ENCODE measurements around the gene MEX3A. TPM values are rescaled to one million over a fixed set of nuclear protein-coding genes. Genes with fewer than 3 reads are reported as not detected.

MEX3A gene
- total RNA-seq, 1 donor from 2014 or later: 32.2 TPM

DNA sequence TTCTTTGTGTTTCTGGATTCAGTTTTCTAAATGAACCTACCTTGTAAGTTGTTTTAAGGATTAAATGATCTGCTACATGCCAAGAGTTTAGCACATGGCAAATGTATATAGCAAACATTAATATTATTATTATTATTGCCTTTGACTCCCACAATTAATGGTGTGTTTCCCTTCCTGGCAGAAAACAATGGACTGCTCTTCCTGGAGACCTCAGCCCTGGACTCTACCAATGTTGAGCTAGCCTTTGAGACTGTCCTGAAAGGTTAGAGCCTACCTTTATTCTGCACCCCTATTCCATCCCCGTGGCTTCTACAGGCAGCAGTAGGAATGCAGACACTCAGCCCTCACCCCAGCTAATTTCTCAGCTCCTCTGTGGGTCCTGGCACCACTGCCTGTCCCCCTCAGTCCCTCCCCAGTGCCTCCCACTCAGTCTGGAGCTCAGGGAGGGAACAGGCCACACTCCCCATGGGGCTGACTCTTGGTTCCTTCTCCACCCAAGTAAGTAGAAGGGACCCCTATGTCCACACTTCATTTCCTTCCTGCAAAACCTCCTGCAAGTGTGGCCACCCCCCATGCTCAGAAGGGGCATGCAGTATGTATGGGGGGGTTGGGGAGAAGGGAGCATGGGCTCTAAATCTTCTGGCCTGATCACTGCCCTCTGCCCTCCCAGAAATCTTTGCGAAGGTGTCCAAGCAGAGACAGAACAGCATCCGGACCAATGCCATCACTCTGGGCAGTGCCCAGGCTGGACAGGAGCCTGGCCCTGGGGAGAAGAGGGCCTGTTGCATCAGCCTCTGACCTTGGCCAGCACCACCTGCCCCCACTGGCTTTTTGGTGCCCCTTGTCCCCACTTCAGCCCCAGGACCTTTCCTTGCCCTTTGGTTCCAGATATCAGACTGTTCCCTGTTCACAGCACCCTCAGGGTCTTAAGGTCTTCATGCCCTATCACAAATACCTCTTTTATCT, 12.5 kb downstream of the MEX3A start:
- peaks cover 52% of the 10 kb centered on the region for H3F3A ChIP-seq (ENCODE audit: low read depth)
- Mint-ChIP-seq H3K36me3 (peaks cover 17% of the 10 kb centered on the region), H3K27me3 (ENCODE audit: insufficient read depth, low read depth) (peaks cover 7% of the 10 kb centered on the region), H3K27ac (peak overlapping the region; percentile 81), H3K4me3 (no peak overlapping the region), H3K9me3 (no peaks in the 10 kb centered on the region), H3K4me1 (peaks cover 61% of the 10 kb centered on the region)
- no peak overlapping the region for H2AFZ ChIP-seq (replicated peaks)
- no peaks in the 10 kb centered on the region for H3K27me3 ChIP-seq
- H4K20me1 ChIP-seq (ENCODE audit: low read depth): peaks cover 47% of the 10 kb centered on the region
- H3K27ac ChIP-seq: peak overlapping the region; percentile 17
- H3K9me3 ChIP-seq (ENCODE audit: low read depth): no peaks in the 10 kb centered on the region
- H3K79me2 ChIP-seq (ENCODE audit: low read depth): peaks cover 37% of the 10 kb centered on the region
- no peak overlapping the region for H3K4me3 ChIP-seq
- DNase-seq (ENCODE audit: low spot score): no peak
- peak overlapping the region; percentile 38 for H3K4me2 ChIP-seq
- TF ChIP-seq EZH2phosphoT487 (IDR thresholded peaks at IDR 0.05): no peak
- TF ChIP-seq, protein P1, sequence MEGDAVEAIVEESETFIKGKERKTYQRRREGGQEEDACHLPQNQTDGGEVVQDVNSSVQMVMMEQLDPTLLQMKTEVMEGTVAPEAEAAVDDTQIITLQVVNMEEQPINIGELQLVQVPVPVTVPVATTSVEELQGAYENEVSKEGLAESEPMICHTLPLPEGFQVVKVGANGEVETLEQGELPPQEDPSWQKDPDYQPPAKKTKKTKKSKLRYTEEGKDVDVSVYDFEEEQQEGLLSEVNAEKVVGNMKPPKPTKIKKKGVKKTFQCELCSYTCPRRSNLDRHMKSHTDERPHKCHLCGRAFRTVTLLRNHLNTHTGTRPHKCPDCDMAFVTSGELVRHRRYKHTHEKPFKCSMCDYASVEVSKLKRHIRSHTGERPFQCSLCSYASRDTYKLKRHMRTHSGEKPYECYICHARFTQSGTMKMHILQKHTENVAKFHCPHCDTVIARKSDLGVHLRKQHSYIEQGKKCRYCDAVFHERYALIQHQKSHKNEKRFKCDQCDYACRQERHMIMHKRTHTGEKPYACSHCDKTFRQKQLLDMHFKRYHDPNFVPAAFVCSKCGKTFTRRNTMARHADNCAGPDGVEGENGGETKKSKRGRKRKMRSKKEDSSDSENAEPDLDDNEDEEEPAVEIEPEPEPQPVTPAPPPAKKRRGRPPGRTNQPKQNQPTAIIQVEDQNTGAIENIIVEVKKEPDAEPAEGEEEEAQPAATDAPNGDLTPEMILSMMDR (IDR thresholded peaks at IDR 0.05): no peak
- TF ChIP-seq EZH2 (IDR thresholded peaks at IDR 0.05): no peak
- H3K9ac ChIP-seq: no peak overlapping the region
- H3K36me3 ChIP-seq: no peaks in the 10 kb centered on the region
- peaks cover 57% of the 10 kb centered on the region for H3K4me1 ChIP-seq

DNA sequence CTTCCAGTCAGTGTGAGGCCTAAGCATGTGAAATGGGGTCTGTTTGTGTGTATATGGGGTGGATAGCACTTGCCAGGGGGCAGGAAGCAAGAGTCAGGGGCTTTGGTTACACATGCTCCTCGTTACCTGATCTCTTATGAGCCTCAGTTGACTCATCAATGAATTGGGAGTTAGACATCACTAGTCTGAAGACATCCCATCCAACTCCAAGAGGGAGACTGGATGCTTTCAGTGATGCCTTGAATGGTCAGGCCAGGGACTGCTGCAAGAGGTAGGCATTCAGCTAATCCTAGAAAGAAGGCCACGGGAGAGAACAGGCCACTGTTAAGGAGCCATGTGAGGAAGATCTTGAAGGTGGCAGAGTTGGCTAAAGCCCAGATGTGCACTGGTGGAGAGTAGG, 15.0 kb downstream of the MEX3A start:
- H3K36me3 Mint-ChIP-seq: peaks cover 7% of the 10 kb centered on the region

DNA sequence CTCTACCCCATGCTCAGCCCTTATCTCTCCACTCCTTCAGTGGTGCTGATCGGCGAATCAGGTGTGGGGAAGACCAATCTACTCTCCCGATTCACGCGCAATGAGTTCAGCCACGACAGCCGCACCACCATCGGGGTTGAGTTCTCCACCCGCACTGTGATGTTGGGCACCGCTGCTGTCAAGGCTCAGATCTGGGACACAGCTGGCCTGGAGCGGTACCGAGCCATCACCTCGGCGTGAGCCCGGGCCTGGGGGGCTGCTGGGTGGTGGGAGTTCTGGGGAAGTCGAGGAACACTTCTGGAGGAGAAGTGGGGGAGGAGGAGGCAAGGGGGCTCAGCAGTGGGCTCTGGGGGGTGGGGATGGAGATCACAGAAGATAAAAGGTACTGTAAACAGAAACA, 16.4 kb downstream of the MEX3A start:
- TF ChIP-seq EZH2phosphoT487 (IDR thresholded peaks at IDR 0.05): no peak
- Mint-ChIP-seq H3K4me3 (no peak overlapping the region), H3K27ac (no peak overlapping the region), H3K4me1 (peaks cover 46% of the 10 kb centered on the region), H3K36me3 (no peaks in the 10 kb centered on the region), H3K27me3 (ENCODE audit: insufficient read depth, low read depth) (peaks cover 9% of the 10 kb centered on the region), H3K9me3 (no peaks in the 10 kb centered on the region)
- H3K4me3 ChIP-seq: no peak overlapping the region
- H3K27me3 ChIP-seq: no peaks in the 10 kb centered on the region
- peak overlapping the region; percentile 3 for H3K4me2 ChIP-seq
- H3K36me3 ChIP-seq: no peaks in the 10 kb centered on the region
- H3K27ac ChIP-seq: peak overlapping the region; percentile 78
- no peak overlapping the region for H3K9ac ChIP-seq
- peaks cover 33% of the 10 kb centered on the region for H3K4me1 ChIP-seq
- peaks cover 45% of the 10 kb centered on the region for H3F3A ChIP-seq (ENCODE audit: low read depth)
- H3K79me2 ChIP-seq (ENCODE audit: low read depth): peaks cover 3% of the 10 kb centered on the region
- H2AFZ ChIP-seq (replicated peaks): peak overlapping the region; percentile 26
- DNase-seq (ENCODE audit: low spot score): no peak
- peaks cover 8% of the 10 kb centered on the region for H4K20me1 ChIP-seq (ENCODE audit: low read depth)
- no peaks in the 10 kb centered on the region for H3K9me3 ChIP-seq (ENCODE audit: low read depth)

More for the DNA sequence above, 15.0 kb downstream of the MEX3A start:
- peak overlapping the region; percentile 53 for H3K27ac Mint-ChIP-seq
- H3K27me3 Mint-ChIP-seq (ENCODE audit: insufficient read depth, low read depth): peaks cover 4% of the 10 kb centered on the region
- H3K27me3 ChIP-seq: no peaks in the 10 kb centered on the region
- H3K4me3 Mint-ChIP-seq: peak overlapping the region; percentile 18
- peaks cover 44% of the 10 kb centered on the region for H3K4me1 Mint-ChIP-seq
- no peaks in the 10 kb centered on the region for H3K9me3 Mint-ChIP-seq
- no peak overlapping the region for H3K4me2 ChIP-seq
- H3K9me3 ChIP-seq (ENCODE audit: low read depth): no peaks in the 10 kb centered on the region
- peaks cover 44% of the 10 kb centered on the region for H3F3A ChIP-seq (ENCODE audit: low read depth)
- peaks cover 33% of the 10 kb centered on the region for H3K4me1 ChIP-seq
- H3K9ac ChIP-seq: no peak overlapping the region
- H3K79me2 ChIP-seq (ENCODE audit: low read depth): peaks cover 11% of the 10 kb centered on the region
- no peak overlapping the region for H3K4me3 ChIP-seq
- H4K20me1 ChIP-seq (ENCODE audit: low read depth): peaks cover 22% of the 10 kb centered on the region
- no peak overlapping the region for H2AFZ ChIP-seq (replicated peaks)
- H3K36me3 ChIP-seq: no peaks in the 10 kb centered on the region
- no peak for DNase-seq (ENCODE audit: low spot score)
- H3K27ac ChIP-seq: peak overlapping the region; percentile 37
- TF ChIP-seq, protein P1 (IDR thresholded peaks at IDR 0.05): no peak
- no peak for TF ChIP-seq EZH2 (IDR thresholded peaks at IDR 0.05)

DNA sequence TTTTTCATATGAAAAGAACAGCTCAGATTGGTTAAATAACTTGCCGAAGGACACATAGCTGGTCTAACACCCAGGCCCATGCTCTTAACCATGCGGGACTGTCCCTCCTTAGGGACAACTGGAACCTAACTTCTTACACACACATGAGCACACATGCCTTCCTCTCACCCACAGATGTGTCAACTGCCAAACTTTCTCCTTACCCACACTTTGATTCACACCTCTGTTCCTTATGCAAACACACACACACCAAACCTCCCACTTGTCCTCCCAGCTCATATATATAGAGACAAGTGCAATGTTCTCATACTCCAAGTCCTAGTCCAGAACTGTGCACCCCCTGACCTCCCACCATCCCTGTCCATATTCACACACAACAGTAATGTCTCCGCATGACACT, 17.1 kb downstream of the MEX3A start:
- Mint-ChIP-seq H3K27ac (no peak overlapping the region), H3K27me3 (ENCODE audit: insufficient read depth, low read depth) (peaks cover 8% of the 10 kb centered on the region), H3K4me3 (no peak overlapping the region), H3K9me3 (no peaks in the 10 kb centered on the region), H3K36me3 (no peaks in the 10 kb centered on the region), H3K4me1 (peaks cover 42% of the 10 kb centered on the region)
- Histone ChIP-seq H2AFZ (replicated peaks) (no peak overlapping the region), H3K36me3 (no peaks in the 10 kb centered on the region), H3F3A (ENCODE audit: low read depth) (peaks cover 51% of the 10 kb centered on the region), H3K4me1 (peaks cover 31% of the 10 kb centered on the region), H3K4me2 (peak overlapping the region; percentile 3), H3K27me3 (no peaks in the 10 kb centered on the region), H3K9me3 (ENCODE audit: low read depth) (no peaks in the 10 kb centered on the region), H3K27ac (peak overlapping the region; percentile 78), H3K4me3 (no peak overlapping the region), H3K9ac (no peak overlapping the region), H4K20me1 (ENCODE audit: low read depth) (peaks cover 2% of the 10 kb centered on the region), H3K79me2 (ENCODE audit: low read depth) (peaks cover 3% of the 10 kb centered on the region)
- no peak for TF ChIP-seq EZH2 (IDR thresholded peaks at IDR 0.05)
- no peak for TF ChIP-seq EZH2phosphoT487 (IDR thresholded peaks at IDR 0.05)
- TF ChIP-seq, protein P1 (IDR thresholded peaks at IDR 0.05): no peak
- no peak for DNase-seq (ENCODE audit: low spot score)
